ENCODE results near the gene TRIM72.
"Not testable (repeated sequence)": the region's sequence is repeated elsewhere in the genome, so short reads cannot be mapped to it uniquely, and the experiment has no call there.

TRIM72 gene

GRCh38 chr16:31260136-31260931 lies 46.4 kb downstream of the TRIM72 start:
- DNase-seq, result no peak

DNA sequence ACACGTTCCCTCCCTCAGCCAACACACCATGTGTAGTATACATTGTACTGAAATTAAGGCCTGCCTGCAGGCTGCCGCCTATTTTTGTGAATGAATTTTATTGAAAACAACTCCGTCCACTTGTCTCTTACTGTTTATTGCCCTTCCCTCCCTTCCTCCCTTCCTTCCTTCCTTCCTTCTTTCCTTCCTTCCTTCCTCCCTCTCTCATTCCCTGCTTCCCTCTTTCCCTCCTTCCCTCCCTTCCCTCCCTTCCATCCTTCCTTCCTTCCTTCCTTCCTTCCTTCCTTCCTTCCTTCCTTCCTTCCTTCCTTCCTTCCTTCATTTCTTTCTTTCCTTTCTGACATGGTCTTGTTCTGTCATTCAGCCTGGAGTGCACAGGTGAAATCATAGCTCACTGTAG lies 48.2 kb downstream of the TRIM72 start:
- no peak for DNase-seq

GRCh38 chr16:31265329-31266245 lies 51.7 kb downstream of the TRIM72 start:
- DNase-seq, result no peak

GRCh38 chr16:31267332-31268032 lies 53.6 kb downstream of the TRIM72 start:
- no peak for DNase-seq

DNA sequence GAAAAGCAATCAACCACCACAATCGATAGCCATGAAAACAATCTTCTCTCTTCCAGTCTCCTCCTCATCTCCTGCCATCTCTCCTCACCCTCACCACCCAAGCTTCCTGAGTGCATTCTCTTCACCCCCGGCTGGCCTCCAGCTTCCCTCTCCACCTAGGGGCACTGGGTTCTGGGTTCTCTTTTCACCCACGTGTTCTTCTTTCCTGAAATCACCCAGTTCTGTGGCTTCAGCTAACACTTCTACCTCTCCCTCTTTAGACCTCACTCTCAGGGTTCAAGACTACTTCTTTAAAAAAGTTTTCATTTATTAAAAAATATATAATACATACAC lies 54.1 kb downstream of the TRIM72 start:
- DNase-seq, result no peak

DNA sequence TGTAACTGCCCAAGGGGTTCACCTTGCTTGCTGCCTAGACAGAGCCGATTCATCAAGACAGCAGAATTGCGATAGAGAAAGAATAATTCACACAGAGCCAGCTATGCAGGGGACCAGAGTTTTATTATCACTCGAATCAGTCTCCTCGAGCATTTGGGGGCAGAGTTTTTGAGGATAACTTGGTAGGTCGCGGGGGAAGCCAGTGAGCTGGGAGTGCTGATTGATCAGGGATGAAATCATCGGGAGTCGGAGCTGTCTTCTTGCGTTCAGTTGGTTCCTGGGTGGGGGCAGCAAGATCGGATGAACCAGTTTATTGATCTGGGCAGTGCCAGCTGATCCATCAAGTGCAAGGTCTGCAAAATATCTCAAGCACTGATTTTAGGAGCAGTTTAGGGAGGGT lies 55.0 kb downstream of the TRIM72 start:
- no peak for DNase-seq

DNA sequence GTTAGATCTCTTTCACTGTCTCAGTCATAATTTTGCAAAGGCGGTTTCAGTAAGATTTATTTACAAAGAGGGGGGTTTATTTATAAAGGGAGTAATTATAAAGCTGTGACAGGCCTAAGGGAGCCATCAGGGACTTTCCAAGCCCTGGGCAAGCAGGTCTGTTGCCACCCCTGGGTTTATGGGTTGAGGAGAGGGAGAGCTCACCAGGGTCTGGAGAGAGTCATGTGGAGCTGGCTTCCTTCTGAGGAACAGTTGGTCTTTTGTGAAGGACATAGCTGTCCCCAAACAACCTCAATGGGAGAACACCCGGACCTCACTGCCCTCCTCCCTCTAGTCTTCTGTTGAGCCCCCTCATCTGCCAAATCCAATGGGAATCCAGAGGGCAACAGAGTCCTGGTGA lies 55.6 kb downstream of the TRIM72 start:
- no peak for DNase-seq

DNA sequence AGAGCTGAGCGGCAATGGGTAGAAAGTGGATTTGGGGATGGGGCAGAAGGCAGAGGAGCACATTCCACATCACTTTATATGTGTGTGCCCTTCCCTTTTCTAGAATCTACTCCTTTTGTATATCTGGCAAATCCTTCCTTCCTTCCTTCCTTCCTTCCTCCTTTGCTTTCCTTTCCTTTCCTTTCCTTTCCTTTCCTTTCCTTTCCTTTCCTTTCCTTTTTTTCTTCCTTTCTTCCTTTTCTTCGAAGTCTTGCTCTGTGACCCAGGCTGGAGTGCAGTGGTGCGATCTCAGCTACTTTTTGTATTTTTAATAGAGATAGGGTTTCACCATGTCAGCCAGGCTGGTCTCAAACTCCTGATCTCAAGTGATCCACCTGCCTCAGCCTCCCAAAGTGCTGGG lies 56.1 kb downstream of the TRIM72 start:
- DNase-seq, result not testable (repeated sequence)

GRCh38 chr16:31270795-31271194 lies 56.9 kb downstream of the TRIM72 start:
- no peak for DNase-seq

DNA sequence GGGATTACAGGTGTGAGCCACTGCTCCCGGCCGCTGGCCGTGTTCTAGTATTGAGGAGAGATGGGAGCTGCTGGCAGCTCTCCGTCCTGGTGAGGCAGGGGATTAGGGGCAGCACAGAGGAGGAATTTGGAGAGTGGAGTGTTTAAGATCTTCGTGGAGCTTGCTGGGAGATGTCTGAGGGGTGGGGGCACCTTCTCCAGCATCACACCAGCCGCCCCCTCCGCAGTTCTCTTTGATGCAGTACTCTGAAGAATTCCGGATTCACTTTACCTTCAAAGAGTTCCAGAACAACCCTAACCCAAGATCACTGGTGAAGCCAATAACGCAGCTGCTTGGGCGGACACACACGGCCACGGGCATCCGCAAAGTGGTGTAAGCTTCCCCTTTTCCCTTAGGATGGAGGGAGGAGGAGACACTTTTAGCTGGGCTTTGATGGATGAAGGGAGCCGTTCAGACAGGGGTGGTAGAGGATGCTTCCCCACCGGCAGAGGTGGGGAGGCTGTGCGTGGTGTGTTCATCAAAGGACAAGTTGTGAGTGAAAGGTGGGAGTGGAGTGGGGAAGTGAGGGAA lies 57.8 kb downstream of the TRIM72 start:
- DNase-seq, result no peak

GRCh38 chr16:31273187-31273586 lies 59.3 kb downstream of the TRIM72 start:
- no peak for DNase-seq

- DNase-seq, result no peak
These were observed 59.8 kb downstream of the TRIM72 start for GRCh38 chr16:31273676-31274075.

- no peak for DNase-seq
These were observed 61.2 kb downstream of the TRIM72 start for GRCh38 chr16:31274831-31275816.

- DNase-seq, result no peak
These were observed 62.7 kb downstream of the TRIM72 start for GRCh38 chr16:31276600-31276999.

- DNase-seq, result no peak
These were observed 63.8 kb downstream of the TRIM72 start for GRCh38 chr16:31277659-31278260.

GRCh38 chr16:31278853-31279252 lies 64.9 kb downstream of the TRIM72 start:
- not testable (repeated sequence) for DNase-seq
